GM21619 (cell line): ENCODE results near the gene MED13L.

Source experiments
- ATAC-seq: cut with Tn5 transposase; IDR thresholded peaks from one replicate; pipeline ENCODE4 v1.9.1; 2021; ENCODE audit not compliant: unreplicated experiment

MED13L gene

DNA sequence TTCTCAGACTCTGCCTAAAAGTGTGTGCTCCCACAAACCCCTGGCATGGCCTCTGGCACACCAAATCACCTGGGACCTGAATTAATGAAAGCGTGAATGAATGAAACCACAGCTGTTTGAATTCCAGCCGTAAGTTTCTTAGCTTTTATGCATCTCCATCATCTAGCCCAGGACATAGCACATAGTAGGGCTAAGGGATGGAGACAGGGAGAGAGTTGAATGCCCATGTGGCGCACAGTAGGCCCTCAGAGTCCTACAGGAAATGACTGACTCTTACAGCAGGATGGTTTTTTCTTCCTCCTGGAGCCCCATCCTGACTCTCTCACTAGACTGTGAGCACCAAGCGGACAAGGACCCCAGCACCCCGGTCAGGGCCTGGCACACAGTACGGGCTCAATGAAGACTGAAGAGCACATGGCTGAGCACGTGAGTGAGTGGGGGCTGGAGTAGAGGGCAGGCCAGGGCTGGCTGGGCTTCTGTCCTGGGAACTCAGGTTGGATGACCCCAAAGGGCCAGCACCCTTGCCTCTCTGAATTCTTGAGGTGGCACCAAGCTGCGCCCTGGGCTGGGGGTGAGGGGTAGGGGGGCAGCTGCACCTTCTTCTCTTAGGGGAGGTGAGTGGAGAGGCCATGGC, 351.3 kb downstream of the MED13L start:
- ATAC-seq: no peak

DNA sequence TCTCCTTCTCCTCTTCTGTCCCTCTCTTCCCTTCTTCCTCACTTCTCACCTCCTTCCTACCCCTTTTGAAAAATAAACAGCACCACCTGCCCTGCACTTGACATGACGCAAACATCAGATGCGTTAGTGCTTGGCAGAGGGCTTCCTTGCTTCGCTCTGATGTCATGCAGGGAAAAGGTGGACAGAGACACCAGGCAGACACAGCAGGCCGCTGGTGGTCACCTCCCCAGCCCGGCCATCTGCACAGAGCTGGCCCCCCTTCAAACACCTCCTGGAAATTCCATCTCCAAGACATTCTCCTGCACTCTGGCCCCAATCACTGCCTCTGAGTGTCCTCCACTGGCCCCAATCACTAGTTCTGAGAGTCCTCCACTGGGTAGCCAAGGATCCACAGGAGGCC, 353.6 kb downstream of the MED13L start:
- no peak for ATAC-seq

DNA sequence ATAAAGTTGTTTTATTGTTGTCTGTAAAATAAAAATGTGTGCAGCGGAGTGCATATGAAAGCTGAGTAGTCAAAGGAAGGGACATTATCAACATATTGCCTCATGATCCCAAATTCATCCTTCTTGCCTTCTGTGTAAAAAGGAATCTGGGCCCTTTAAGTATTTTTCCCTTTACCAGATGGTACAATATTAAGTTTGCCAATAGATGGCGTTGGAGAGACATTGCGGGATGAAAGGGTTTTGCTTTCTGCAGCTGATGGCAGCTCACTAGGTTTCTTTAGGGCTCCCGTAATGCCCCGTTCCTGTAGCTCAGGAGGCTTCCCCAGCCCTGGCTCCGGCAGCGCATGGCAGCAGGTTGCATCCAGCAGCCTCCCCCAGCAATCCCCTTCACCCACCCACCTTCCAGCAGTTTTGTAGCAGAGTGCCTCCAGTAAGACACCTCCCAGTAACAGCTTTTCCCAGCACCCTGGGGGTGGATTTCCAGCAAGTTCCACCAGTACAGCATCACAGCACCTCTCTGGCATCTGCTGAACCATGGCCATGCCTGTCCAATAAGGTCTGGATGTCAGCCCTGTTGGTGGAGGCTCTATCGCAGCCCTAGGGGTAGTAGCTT, 354.4 kb downstream of the MED13L start:
- no peak for ATAC-seq

DNA sequence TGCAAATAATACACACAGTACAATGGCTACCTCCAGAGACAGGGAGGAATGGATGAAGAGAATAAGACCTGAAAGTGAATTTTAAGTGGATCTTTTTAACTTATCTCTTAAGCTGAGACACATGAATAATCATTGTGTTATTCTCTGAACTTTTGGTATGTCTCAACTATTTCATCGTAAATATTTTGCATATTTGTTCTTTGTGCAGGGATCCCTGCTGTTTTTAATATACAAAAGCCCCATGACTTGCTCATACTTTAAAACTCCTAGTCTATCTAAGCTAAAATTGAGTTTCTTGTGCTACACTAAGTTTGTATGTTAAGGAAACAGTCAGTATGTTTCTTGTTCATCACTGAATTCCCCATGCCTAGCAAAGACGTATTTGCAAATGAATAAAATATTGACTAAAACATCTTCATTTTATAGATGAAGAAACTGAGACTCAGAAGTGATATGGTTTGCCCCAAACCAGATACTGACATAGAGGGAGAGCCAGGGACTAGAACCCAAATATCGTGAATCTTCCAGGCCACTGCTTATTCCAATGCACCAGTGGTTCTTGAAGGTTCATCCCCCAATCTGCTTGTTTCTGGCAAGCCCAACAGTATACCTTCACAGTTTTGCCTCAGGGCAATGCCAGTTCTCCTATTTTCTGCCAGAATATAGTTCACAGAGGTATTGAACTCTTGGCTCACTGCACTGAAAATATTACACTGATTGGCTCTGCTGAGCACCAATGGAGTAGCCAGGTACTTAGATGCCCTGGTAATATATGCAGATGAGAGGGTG, 356.9 kb downstream of the MED13L start:
- no peak for ATAC-seq

DNA sequence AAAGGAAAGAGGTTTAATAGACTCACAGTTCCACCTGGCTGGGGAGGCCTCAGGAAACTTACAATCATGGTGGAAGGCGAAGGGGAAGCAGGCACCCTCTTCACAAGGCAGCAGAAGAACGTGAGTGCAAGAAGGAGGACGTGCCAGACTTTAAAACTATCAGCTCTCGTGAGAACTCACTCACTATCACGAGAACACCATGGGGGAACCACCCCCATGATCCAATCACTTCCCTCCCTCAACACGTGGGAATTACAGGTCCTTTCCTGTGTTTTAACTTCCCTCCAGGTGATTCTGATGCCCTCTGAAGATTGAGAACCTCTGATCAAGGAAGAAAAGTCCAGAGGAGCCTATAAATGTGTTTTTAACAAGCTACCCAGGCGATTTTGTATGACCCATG, 358.7 kb downstream of the MED13L start:
- no peak for ATAC-seq

DNA sequence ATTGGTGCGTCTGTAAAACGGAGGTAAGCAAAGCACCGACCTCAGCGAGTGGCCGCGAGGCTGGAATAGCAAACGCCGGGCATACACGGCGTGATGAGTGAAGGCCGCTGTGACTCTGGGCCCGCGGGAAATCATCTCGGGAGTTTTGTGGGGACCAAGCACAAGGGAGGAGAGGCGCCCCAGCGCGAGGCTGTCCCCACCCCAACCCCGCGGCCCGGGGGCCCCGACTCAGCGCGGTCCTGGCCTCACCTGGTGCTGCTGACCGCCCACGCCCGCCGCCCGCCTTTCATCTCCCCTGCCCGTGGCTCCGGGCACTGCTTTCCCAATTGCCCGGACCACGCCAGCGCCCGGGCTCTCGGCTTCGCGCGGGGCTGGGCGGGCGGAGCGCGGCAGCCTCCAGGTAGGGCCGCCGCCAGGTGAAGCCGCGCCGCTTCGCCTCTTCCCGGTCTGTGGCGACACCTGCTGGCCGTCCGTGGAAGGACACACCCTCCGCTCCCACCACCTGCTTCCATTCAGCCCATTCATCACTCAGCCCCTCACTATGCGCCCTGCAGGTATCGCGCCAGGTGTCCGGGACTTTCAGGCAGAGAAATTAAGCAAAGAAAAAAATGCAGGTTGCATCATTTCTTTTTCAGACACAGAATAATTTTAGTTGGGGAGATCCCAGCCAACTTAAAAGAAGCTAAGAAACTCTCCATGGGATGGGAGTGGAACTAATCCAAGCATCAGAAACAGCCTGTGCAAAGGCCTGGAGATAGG, 360.4 kb downstream of the MED13L start:
- peak; percentile 89 for ATAC-seq

DNA sequence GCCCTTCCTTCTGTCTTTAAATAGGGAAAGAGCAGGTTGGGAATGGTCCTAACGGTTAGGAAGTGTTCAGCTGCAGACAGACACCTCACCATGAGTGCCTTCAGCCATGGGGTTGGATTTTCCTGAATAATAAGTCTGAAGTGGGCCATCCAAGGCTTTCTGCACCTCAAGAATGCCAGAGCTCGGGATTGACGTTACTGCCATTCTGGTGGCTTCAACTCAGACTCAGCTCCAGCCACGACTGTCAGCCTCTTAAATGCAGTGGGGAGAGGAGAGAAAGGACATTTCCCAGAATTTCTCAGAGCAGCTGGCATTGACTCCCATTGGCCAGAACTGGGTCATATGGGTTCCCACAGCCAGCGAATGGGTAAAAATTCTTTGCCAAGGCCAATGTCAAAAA, 363.4 kb downstream of the MED13L start:
- ATAC-seq: no peak

DNA sequence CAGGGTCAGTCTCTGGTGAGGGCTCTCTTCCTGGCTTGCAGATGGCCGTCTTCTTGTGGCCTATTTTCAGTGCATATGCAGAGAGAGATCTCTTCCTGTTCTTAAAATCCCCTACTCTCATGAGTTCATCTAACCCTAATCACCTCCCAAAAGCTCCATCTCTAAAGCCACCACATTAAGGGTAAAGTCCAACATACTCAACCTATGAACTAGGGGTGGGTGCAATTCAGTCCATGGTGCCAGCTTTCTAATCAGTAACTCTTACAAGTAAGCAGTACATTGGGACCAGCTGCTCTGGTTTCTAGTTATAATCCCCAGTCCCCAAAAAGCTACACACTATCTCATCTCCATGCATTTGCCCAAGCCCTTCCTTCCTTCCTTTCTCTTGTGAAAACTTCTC, 365.1 kb downstream of the MED13L start:
- no peak for ATAC-seq

DNA sequence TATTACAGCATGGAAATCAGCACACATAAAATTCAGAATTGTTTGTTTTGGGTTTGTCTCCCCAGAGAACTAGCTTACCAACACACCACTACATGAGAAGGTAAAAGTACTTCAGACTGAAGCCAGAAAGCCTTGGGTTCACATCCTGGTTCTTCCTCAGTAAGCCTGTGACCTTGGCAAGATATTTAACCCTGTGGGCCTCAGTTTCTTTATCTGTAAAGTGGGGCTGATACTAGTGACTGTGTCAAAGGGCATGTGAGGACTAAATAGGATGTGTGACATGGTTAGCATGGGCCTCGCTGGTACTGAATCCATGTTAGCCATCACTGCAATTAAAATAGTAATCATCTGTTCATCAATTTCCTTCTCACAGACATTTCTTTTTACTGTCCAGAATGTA, 366.1 kb downstream of the MED13L start:
- ATAC-seq: no peak

DNA sequence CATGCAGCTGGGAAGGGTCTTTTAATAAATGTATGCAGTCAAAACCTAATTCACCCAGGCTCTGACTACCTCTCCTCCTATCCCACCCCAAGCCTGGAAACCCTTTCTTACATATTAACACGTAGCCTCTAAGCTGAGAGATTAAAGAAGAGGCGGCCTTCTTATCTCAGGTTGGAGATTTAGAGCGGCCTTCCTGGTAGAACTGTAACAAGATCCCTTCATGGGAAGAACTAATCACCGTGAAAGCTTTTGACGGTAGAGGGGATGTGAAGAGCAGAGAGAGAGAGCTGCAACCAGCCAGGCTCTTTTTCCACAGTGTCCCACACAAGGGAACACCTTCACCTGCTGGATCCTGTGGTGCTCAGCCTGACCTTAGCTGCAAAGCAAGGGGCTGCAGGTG, 367.4 kb downstream of the MED13L start:
- ATAC-seq: no peak
